GM13976 (cell line): ENCODE data around the gene ATP6V1F.

ENCODE experiments used
- DNase-seq: peaks from one replicate; pipeline ENCODE4 v3.0.0; 2012; ENCODE audit warnings: low spot score
- in situ Hi-C: fragments of 300-500 bp; cut with MboI; formaldehyde crosslinking; loops from one replicate; pipeline ENCODE4 v1.12.0; 2022; ENCODE audit warnings: low sequenced_read_pairs, mixed read lengths, inconsistent platforms; ENCODE audit not compliant: unreplicated experiment
- TF ChIP-seq, protein P1 (sequence below): IDR thresholded peaks from 2 replicates; pipeline ENCODE4 v1.5.1; 2012; ENCODE audit warnings: borderline replicate concordance, mild to moderate bottlenecking; ENCODE audit not compliant: insufficient read depth; ENCODE audit errors: extremely low read depth, missing control alignments, control extremely low read depth

Gene ATP6V1F

DNA sequence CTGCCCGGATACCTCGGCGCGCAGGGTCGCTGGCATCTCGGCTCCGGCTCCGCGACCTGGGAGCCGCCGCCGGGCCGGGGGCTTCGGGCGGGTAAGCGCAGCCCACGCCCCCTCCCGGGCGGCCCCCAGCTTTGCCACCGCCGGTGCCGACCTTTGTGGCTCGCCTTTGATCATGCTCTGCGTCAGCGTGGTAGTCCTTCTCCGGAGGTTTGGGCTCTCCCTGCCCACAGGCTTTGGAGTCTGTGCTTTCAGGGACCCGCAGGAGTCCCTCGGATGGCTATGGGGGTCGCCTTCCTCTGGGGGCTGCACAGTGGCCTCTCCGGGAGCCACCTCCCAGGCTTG lies 7.3 kb downstream of the ATP6V1F start:
- TF ChIP-seq, protein P1, sequence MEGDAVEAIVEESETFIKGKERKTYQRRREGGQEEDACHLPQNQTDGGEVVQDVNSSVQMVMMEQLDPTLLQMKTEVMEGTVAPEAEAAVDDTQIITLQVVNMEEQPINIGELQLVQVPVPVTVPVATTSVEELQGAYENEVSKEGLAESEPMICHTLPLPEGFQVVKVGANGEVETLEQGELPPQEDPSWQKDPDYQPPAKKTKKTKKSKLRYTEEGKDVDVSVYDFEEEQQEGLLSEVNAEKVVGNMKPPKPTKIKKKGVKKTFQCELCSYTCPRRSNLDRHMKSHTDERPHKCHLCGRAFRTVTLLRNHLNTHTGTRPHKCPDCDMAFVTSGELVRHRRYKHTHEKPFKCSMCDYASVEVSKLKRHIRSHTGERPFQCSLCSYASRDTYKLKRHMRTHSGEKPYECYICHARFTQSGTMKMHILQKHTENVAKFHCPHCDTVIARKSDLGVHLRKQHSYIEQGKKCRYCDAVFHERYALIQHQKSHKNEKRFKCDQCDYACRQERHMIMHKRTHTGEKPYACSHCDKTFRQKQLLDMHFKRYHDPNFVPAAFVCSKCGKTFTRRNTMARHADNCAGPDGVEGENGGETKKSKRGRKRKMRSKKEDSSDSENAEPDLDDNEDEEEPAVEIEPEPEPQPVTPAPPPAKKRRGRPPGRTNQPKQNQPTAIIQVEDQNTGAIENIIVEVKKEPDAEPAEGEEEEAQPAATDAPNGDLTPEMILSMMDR: no peak
- DNase-seq: no peak
- in situ Hi-C loops: no loop called here

- in situ Hi-C loops: no loop called here
- DNase-seq: no peak
These were observed 8.4 kb downstream of the ATP6V1F start for GRCh38 chr7:128871050-128871449.

GRCh38 chr7:128872394-128872824 lies 9.8 kb downstream of the ATP6V1F start:
- in situ Hi-C loops: no loop called here
- no peak for DNase-seq
- TF ChIP-seq, protein P1: no peak

More at GRCh38 chr7:128871050-128871449, 8.4 kb downstream of the ATP6V1F start:
- TF ChIP-seq, protein P1: no peak

DNA sequence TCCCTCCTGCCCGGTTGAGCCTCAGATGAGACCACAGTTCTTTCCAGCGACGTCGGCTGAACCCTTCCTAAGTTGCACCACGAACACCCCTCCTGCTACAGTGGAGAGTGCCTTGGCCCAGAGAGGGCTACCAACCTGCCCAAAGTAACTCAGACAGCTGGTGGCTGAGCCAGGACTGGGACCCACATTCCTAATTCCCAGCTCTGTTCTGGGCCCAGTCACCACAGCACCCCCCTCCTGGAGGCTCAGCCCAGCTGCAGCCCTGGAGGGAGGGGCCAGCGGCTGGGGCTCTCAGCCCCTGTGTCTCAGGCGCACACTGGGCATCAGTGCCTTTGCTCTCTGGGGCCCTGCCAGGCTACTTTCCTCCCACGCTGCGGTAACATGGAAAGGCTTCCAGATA lies 10.6 kb downstream of the ATP6V1F start:
- TF ChIP-seq, protein P1: no peak
- in situ Hi-C loops: no loop called here
- no peak for DNase-seq

- TF ChIP-seq, protein P1: no peak
- DNase-seq: no peak
- in situ Hi-C loops: no loop called here
These were observed 11.7 kb downstream of the ATP6V1F start for GRCh38 chr7:128874140-128875031.

GRCh38 chr7:128875523-128875948 lies 12.9 kb downstream of the ATP6V1F start:
- no peak for DNase-seq
- TF ChIP-seq, protein P1: no peak
- in situ Hi-C loops: no loop called here
